Liver (tissue), 9 donors: ENCODE measurements around the gene CELF1. TPM values are rescaled to one million over a fixed set of nuclear protein-coding genes. Genes with fewer than 3 reads are reported as not detected.
A peak's percentile ranks its signal among the peaks of the same experiment; 100 is the strongest.

Experiments
- DNase-seq: peaks from one replicate; pipeline ENCODE4 v3.0.0-alpha.2; 2017; ENCODE audit warnings: low spot score
- H3K27ac ChIP-seq, 2 donors: one replicate each; pipeline ENCODE4 v1.7.0; 2013; ENCODE audit warnings: inconsistent platforms in 2 of 2, low read length in 2 of 2, control low read depth in 1 of 2, low read depth in 1 of 2, mild to moderate bottlenecking in 1 of 2
- H3K27me3 ChIP-seq, 4 donors: one replicate each; pipeline versions ENCODE4 v1.6.1 to v1.7.0; 2013; ENCODE audit warnings: low read length in 3 of 4, inconsistent platforms in 1 of 4, mild to moderate bottlenecking in 1 of 4, moderate library complexity in 1 of 4; ENCODE audit not compliant: control insufficient read depth in 4 of 4, insufficient read depth in 4 of 4
- H3K36me3 ChIP-seq, 4 donors: one replicate each; pipeline versions ENCODE4 v1.6.1 to v1.7.0; 2013; ENCODE audit warnings: low read length in 3 of 4, mild to moderate bottlenecking in 3 of 4, low read depth in 1 of 4, moderate library complexity in 1 of 4; ENCODE audit not compliant: control insufficient read depth in 4 of 4, insufficient read depth in 3 of 4
- H3K4me1 ChIP-seq, 4 donors: one replicate each; pipeline versions ENCODE4 v1.6.1 to v1.7.0; 2013; ENCODE audit warnings: low read length in 3 of 4, mild to moderate bottlenecking in 3 of 4, moderate library complexity in 1 of 4; ENCODE audit not compliant: control insufficient read depth in 4 of 4, insufficient read depth in 4 of 4
- H3K4me3 ChIP-seq, 3 donors: one replicate each; pipeline versions ENCODE4 v1.6.1 to v1.7.0; 2013; ENCODE audit warnings: low read length in 3 of 3, control low read depth in 1 of 3, low read depth in 1 of 3, mild to moderate bottlenecking in 1 of 3
- H3K9ac ChIP-seq, 2 donors: one replicate each; pipeline ENCODE4 v1.7.0; 2013; ENCODE audit warnings: low read length in 2 of 2, mild to moderate bottlenecking in 2 of 2, moderate library complexity in 2 of 2, control low read depth in 1 of 2, low read depth in 1 of 2
- H3K9me3 ChIP-seq, 4 donors: one replicate each; pipeline versions ENCODE4 v1.6.1 to v1.7.0; 2013; ENCODE audit warnings: low read length in 3 of 4; ENCODE audit not compliant: control insufficient read depth in 4 of 4
- ATF3 ChIP-seq: IDR thresholded peaks from 2 replicates; pipeline ENCODE4 v1.6.1; 2016; ENCODE audit warnings: antibody characterized with exemption
- CTCF ChIP-seq: fragments of 150-350 bp; IDR thresholded peaks from 2 replicates; pipeline ENCODE4 v1.5.1; 2017; ENCODE audit warnings: improper control_type of control experiment, low read depth, low read length; ENCODE audit not compliant: missing input control
- EGR1 ChIP-seq, 2 donors: IDR thresholded peaks; 2 replicates each; pipeline ENCODE4 v1.6.1; 2016 to 2018; ENCODE audit warnings: antibody characterized with exemption in 2 of 2, low read depth in 2 of 2
- FOXA1 ChIP-seq: IDR thresholded peaks from 2 replicates; pipeline ENCODE4 v1.6.1; 2016; ENCODE audit warnings: antibody characterized with exemption
- FOXA2 ChIP-seq: IDR thresholded peaks from 2 replicates; pipeline ENCODE4 v1.6.1; 2016; ENCODE audit warnings: antibody characterized with exemption
- GABPA ChIP-seq, 2 donors: IDR thresholded peaks in 1 of 2; conservative IDR thresholded peaks in 1 of 2; 2 replicates each; pipeline ENCODE4 v1.6.1; 2016; ENCODE audit warnings: antibody characterized with exemption in 2 of 2, mild to moderate bottlenecking in 1 of 2, moderate library complexity in 1 of 2
- HNF4A ChIP-seq, 2 donors: conservative IDR thresholded peaks; 2 replicates each; pipeline ENCODE4 v1.6.1; 2016; ENCODE audit warnings: antibody characterized with exemption in 2 of 2, mild to moderate bottlenecking in 2 of 2
- HNF4G ChIP-seq: IDR thresholded peaks from 2 replicates; pipeline ENCODE4 v1.6.1; 2016; ENCODE audit warnings: antibody characterized with exemption
- JUND ChIP-seq, 2 donors: IDR thresholded peaks; 2 replicates each; pipeline ENCODE4 v1.6.1; 2016; ENCODE audit warnings: antibody characterized with exemption in 2 of 2
- MAX ChIP-seq: IDR thresholded peaks from 2 replicates; pipeline ENCODE4 v1.6.1; 2016; ENCODE audit warnings: antibody characterized with exemption
- NR2F2 ChIP-seq: IDR thresholded peaks from 2 replicates; pipeline ENCODE4 v1.6.1; 2016; ENCODE audit warnings: antibody characterized with exemption
- RAD21 ChIP-seq, 2 donors: IDR thresholded peaks; 2 replicates each; pipeline ENCODE4 v1.6.1; 2016; ENCODE audit warnings: antibody characterized with exemption in 2 of 2, mild to moderate bottlenecking in 2 of 2
- REST ChIP-seq: IDR thresholded peaks from 2 replicates; pipeline ENCODE4 v1.6.1; 2016; ENCODE audit warnings: antibody characterized with exemption, mild to moderate bottlenecking
- RXRA ChIP-seq, 2 donors: IDR thresholded peaks; 2 replicates each; pipeline ENCODE4 v1.6.1; 2017 to 2018; ENCODE audit warnings: antibody characterized with exemption in 2 of 2, mild to moderate bottlenecking in 1 of 2
- SP1 ChIP-seq: IDR thresholded peaks from 2 replicates; pipeline ENCODE4 v1.6.1; 2018; ENCODE audit warnings: antibody characterized with exemption, mild to moderate bottlenecking
- TAF1 ChIP-seq: conservative IDR thresholded peaks from 2 replicates; pipeline ENCODE4 v1.6.1; 2016; ENCODE audit warnings: antibody characterized with exemption, mild to moderate bottlenecking
- YY1 ChIP-seq: IDR thresholded peaks from 2 replicates; pipeline ENCODE4 v1.6.1; 2016; ENCODE audit warnings: antibody characterized with exemption, mild to moderate bottlenecking
- ZBTB33 ChIP-seq: IDR thresholded peaks from 2 replicates; pipeline ENCODE4 v1.6.1; 2016; ENCODE audit warnings: antibody characterized with exemption
- WGBS: extraction: QIAGEN DNeasy Blood & Tissue Kit; methylation state at CpG from one replicate; pipeline ENCODE4 v1.1.7; 2013; 5-methylcytosine and 5-hydroxymethylcytosine counted together
- polyA plus RNA-seq, 2 donors: library from polyadenylated mRNA; stranded (reverse) in 1 of 2; unstranded in 1 of 2; fragments of 200-250 nt in 1 of 2; fragments of >200 nt in 1 of 2; fragmentation: Nextera tagmentation in 1 of 2; extraction: Ambion mirVana in 1 of 2; gene quantifications; one replicate each; pipeline versions ENCODE4 v1.2.1 to v1.2.3, GENCODE V29; 2013 to 2015
- total RNA-seq, 2 donors: library from RNA; depleted of rRNA; stranded (reverse); fragments of >200 nt; gene quantifications; one replicate each; pipeline ENCODE4 v1.2.3, GENCODE V29; 2014
- donor health status: healthy.
- donor health status: healthy.
- donor health status: healthy.
- donor health status: healthy.
- donor health status: healthy.

Gene CELF1
- total and polyA plus RNA-seq, 4 donors = 23.5 to 139 (median 60.3) TPM

GRCh38 chr11:47467357-47467756 is 85.6 kb downstream of the CELF1 start:
- Histone ChIP-seq H3K27me3 (no peaks in the 10 kb centered on the region), H3K9me3 (no peaks in the 10 kb centered on the region), H3K9ac (no peak overlapping the region), H3K4me3 (no peak overlapping the region), H3K4me1 (peaks cover 9 to 56% (median 47%) of the 10 kb centered on the region in 4 donors), H3K36me3 (peaks cover 5 to 29% (median 27%) of the 10 kb centered on the region in 4 donors), H3K27ac (peak overlapping the region; percentile 66 to 74)
- TF ChIP-seq FOXA2 = no peak
- TF ChIP-seq TAF1 = no peak
- TF ChIP-seq FOXA1 = no peak
- WGBS = 62% methylated on average over 7 of the region's 7 CpGs
- no peak for DNase-seq

- Histone ChIP-seq H3K9me3 (no peaks in the 10 kb centered on the region), H3K36me3 (peaks cover 5 to 23% (median 21%) of the 10 kb centered on the region in 4 donors), H3K4me3 (no peak overlapping the region), H3K9ac (peak overlapping the region; percentile 42), H3K27me3 (no peaks in the 10 kb centered on the region), H3K27ac (peak overlapping the region; percentile 66 to 74), H3K4me1 (peaks cover 9 to 50% (median 44%) of the 10 kb centered on the region in 4 donors)
- WGBS = 16% methylated on average over 4 of the region's 4 CpGs
- DNase-seq = no peak
- TF ChIP-seq RAD21 (IDR thresholded peaks at IDR 0.05) (peak in 1 of 2 donors; percentile 45), JUND (IDR thresholded peaks at IDR 0.05) (no peak), HNF4G (no peak), HNF4A (conservative IDR thresholded peaks at IDR 0.05) (peak; percentile 36 to 42), NR2F2 (peak; percentile 18), SP1 (peak; percentile 55), RXRA (IDR thresholded peaks at IDR 0.05) (peak; percentile 51 to 57)
These were observed 86.2 kb downstream of the CELF1 start for GRCh38 chr11:47466701-47467250.

- H3K4me3 ChIP-seq = no peak overlapping the region
- no peaks in the 10 kb centered on the region for H3K9me3 ChIP-seq
- H3K27ac ChIP-seq = peak overlapping the region; percentile 66 to 74
- TF ChIP-seq HNF4A (conservative IDR thresholded peaks at IDR 0.05) = no peak
- no peak for TF ChIP-seq REST
- no peak for TF ChIP-seq ATF3
- no peak for TF ChIP-seq MAX
- TF ChIP-seq YY1 = no peak
- TF ChIP-seq TAF1 = no peak
- no peak for TF ChIP-seq CTCF
- no peak for TF ChIP-seq NR2F2
- TF ChIP-seq FOXA2 = no peak
- TF ChIP-seq GABPA (IDR thresholded peaks at IDR 0.05 in 1 of 2, conservative IDR thresholded peaks at IDR 0.05 in 1 of 2) = no peak
- no peak for TF ChIP-seq SP1
- no peak for TF ChIP-seq RXRA (IDR thresholded peaks at IDR 0.05)
- no peak for TF ChIP-seq EGR1 (IDR thresholded peaks at IDR 0.05; ENCODE audit: low read depth in 2 of 2)
- no peak for TF ChIP-seq ZBTB33
- no peak for TF ChIP-seq RAD21 (IDR thresholded peaks at IDR 0.05)
- H3K4me1 ChIP-seq = peaks cover 9 to 45% (median 44%) of the 10 kb centered on the region in 4 donors
- 25% methylated on average over 5 of the region's 5 CpGs for WGBS
- H3K27me3 ChIP-seq = no peaks in the 10 kb centered on the region
- no peak for DNase-seq
- peaks cover 5 to 18% (median 17%) of the 10 kb centered on the region in 4 donors for H3K36me3 ChIP-seq
- H3K9ac ChIP-seq = peak overlapping the region; percentile 42
These were observed 86.7 kb downstream of the CELF1 start for GRCh38 chr11:47466201-47466600.
